NCI-H748 (cell line): ENCODE data around the gene ZNF462.

Source experiments
- DNase-seq: peaks from one replicate; lab custom pipeline; 2025; ENCODE audit not compliant: unreplicated experiment; lab: John Stamatoyannopoulos, UW

Gene ZNF462

DNA sequence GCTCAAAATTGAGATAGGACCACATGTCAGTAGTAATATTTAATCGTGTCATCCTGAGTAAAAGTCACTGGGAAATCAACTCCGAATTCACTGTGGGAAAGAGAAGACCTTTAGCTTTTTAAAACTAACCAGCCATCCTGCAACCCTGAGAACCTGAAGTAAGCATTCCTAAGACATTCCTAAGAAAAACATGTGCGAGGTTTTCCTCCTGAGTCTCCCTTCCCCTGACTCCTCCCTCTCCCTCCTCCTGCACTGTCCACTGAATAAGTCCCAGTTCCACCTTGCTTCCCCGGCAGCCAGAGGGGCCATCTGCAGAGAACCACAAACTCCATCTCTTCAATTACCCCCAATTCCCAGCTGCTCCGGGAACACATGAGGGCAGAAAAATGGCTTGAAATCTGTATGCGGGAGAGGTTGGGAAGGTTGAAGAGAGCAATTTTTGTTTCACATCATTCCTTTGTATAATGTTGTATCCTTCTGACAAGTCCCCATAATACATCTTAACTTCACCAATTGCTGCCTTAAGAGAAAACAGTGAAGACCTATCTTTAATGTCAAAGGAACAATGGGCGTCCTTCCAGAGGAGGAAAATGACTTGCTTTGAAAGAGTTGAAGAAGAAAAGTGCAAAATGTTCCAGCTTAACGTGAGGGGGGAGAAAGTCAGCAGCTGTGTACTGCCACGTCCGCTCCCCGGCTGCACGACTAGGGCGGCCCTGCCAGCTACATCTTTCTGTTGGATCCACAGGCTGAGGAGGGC is 186.3 kb downstream of the ZNF462 start:
- DNase-seq = no peak

DNA sequence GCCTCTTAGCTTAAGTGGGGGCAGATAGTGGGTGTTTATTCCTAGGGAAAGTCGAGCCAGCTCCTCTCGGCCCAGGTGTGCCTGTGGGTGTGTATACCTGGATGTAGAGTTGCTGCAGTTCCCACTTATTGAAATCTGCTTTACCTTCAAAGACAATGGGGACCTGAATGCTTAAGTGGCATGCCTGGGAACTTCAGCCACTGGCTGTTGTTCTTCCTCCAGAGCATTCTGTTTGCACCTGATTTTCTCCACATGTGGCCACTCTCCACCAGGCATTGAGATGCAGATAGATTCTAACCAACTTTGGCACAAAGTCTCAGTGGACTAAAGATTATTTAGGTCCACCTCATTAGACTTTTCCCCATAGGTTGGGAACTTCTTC is 186.8 kb downstream of the ZNF462 start:
- no peak for DNase-seq

DNA sequence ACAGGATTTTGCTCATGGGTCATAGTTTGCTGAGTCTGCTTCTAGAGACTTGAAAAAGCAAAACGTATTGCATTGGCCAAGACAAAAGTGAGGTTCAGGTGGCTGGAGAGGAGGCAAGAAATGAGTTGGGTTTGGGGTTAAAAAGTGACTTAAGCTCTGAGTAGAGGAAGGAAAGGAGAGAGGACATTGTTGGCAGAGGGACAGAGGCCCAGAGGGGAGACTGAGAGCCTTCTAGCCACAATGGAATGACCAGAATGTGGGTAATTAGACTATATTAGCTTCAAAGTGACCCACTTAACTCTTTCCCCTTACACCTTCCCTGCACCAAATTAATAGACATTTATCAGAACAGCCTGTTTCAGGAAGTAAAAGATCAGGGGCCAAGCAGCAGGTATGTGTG is 188.4 kb downstream of the ZNF462 start:
- DNase-seq = no peak

DNA sequence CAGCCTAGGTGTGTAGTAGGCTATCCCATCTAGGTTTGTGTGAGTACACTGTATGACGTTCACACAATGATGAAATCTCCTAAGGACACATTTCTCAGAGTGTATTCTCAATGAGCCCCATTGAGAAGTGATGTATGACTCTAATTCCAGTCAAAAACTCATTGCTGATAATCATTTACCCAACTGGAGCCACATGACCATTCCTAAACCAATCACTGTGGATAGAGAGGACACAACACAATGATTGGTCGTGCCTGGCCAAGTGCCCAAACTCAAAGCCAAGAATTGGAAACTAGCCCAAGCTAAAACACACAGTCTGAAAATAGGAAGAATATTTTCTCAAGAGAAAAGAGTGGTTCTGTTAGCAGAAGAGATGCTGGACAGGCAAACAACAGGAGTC is 191.2 kb downstream of the ZNF462 start:
- no peak for DNase-seq

DNA sequence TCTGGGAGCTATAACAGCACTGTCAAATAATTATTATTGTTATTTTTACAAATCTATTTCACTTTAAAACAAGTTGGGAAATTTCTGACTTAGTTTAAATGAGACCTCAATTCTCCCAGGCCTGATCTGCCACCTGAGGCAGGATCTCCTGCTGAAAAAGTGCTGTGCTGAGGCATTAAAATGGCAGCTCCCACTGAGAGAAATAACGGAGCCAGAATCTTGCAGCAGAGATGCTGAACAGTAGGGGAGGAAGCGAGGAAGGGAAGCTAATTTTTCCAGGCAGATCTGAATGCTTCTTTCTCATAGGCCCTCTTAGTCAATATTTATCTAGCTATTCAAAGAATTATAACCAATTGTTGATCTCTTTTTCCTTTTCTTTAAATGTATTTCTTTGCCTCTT is 196.3 kb downstream of the ZNF462 start:
- no peak for DNase-seq

DNA sequence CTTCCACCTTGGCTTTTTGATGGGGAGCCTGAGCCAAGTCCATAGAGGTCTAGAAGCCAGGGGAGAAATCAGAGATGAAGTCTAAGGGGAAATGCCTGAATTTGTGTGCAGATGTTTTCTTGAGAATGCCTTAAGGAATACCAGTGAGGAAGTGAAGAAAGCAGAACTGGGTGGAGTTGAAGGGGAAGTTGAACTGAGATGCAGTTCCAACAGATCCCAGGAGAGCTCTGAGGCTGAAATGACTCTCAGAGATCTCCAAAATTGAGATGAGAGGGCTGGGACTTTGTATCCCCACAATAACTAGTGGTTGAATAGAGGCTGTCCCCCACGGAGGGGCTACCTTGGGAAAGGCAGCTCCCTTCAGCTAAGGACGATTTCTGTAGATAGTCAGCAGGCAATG is 197.1 kb downstream of the ZNF462 start:
- DNase-seq = no peak
